GM18867 (cell line): ENCODE data around the gene CELA2A.
"Not testable (repeated sequence)": the region's sequence is repeated elsewhere in the genome, so short reads cannot be mapped to it uniquely, and the experiment has no call there.

Experiments used
- ATAC-seq: cut with Tn5 transposase; IDR thresholded peaks from one replicate; pipeline ENCODE4 v1.9.1; 2021; ENCODE audit warnings: mild to moderate bottlenecking, moderate library complexity; ENCODE audit not compliant: unreplicated experiment

CELA2A gene

DNA sequence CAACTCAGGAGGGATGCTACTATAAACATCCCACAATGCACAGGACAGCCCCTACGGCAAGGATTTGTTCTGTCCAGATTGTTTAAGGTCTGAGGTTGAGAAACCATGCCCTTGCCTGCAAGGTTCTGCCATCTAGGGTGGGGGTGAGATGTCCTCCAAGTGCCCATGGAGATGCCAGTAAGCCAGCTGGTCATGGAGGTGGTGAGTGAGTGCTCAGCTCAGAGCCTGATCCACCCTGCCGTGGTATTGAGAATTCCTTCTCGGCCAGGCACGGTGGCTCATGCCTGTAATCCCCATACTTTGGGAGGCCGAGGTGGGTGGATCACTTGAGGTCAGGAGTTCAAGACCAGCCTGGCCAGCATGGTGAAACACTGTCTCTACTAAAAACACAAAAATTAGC is 31.6 kb upstream of the CELA2A start:
- no peak for ATAC-seq

DNA sequence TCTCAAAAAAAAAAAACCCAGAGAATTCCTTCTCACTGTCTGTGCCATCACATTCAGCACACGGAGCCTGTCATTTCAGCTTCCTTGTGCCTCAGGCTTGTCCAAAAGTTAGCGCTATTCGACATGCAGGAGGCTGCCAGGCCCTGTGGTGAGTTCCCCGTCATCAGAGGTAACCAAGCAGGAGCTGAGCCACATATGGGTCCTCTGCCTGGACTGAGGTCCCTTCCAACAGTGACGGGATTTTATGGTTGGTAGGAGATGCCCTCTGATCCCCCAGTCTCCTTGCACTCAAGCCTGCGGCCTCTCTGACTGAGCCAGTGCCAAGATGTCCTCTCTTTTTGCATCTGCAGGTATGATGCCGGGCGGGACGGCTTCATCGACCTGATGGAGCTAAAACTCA is 31.0 kb upstream of the CELA2A start:
- ATAC-seq = no peak

DNA sequence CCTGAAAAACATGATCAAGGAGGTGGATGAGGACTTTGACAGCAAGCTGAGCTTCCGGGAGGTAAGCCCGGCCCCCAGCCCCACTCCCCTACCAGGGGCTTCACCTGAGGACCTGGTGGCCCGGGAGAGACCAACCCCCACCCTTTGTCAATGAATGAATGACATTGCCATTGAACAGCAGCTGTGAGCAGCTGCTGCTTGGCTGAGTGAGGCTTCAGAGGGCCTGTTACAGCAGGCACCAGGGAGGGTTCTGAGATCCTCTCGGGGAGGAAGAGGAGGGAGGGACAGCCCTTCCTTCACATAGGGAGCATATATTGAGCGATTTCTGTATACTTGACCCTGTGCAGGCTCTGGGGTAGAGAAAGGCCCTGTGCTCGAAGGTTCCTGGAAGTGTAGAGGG is 30.6 kb upstream of the CELA2A start:
- no peak for ATAC-seq

DNA sequence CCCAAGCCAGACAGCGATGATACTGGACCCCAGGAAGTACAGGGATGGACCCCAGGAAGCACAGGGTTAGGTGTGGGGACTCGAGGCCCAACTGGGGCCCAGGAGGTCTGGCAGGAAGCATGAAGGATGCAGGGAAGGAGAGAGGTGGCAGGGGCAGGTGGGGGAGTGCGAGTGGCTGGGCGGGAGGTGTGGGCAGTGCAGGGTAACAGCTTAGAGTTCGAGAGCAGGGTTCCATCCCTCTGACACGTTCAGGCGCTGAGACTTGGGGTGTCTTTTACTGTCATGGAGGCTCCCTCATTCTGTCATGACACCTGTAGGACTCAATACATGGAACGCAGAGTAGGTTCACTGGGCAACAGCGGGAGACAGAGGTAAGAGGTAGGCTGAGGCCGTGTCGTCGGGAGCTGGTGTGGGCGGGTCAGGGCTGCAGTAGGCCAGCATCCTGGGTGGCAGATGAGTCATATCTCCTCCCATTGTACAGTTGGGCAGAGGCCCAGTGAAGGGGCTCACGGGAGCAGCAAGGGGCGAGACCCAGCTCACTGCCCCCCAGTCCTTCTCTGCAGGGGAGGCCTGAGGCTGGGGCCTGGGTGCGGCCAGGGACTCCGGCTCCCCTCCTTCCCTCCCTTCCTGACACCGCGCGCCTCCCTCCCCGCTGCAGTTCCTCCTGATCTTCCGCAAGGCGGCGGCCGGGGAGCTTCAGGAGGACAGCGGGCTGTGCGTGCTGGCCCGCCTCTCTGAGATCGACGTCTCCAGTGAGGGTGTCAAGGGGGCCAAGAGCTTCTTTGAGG is 29.8 kb upstream of the CELA2A start:
- ATAC-seq = no peak

DNA sequence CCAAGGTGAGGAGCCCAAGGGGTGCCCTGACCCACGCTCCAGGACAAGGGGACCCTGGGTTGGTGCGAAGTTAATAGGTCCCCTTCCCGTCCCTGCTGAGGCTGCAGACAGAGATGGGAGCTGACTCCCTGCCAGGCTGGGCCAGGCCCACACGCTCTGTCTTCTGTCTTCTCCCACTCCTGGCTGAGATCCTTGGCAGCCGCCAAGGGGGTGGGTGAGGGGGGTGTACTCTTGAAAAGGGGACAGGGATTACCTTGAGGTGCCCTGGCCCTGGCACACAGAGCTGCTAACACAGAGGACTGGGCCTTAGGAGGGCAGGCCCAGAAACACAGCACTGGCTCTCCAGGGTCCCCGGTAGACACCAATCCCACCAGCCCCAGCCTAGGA is 29.3 kb upstream of the CELA2A start:
- ATAC-seq = no peak

DNA sequence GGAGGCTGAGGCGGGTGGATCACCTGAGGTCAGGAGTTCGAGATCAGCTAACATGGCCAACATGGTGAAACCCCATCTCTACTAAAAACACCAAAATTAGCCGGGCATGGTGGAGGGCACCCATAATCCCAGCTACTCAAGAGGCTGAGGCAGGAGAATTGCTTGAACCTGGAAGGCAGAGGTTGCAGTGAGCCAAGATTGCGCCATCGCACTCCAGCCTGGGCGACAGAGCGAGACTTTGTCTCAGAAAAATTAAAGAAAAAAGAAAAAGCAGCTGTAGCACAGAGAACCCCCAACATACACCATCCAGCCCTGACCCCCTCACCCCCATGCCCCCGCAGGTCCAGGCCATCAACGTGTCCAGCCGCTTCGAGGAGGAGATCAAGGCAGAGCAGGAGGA is 28.3 kb upstream of the CELA2A start:
- not testable (repeated sequence) for ATAC-seq

DNA sequence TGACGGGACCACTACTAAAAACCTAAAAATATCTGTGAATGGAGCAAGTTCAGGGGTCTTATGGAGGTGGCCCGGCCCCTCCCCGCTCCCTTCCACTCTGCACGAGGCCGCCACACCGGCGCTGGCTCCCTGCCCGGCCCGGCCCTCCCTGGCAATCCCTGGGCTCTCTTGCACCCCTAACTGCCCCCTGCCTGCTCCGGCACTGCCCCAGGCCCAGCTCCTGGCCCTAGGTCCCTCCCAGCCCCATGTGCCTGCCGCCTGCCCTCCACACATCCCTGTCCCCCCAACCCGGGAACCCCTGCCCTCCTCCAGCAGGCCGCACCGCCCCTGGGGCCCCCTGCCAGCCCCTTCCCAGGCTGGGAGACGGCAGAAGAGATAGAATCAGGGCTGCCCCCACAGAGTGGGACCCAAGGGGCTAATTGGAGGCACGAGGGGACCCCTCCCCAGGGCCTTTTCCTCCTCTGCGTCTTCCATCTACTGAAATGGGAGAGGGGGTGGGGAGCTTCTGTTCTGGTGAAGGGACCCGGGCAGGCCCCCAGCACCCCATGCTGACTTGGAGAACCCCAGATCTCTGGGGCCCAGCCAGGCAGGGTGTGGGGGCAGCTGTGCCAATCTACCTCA is 27.6 kb upstream of the CELA2A start:
- no peak for ATAC-seq

DNA sequence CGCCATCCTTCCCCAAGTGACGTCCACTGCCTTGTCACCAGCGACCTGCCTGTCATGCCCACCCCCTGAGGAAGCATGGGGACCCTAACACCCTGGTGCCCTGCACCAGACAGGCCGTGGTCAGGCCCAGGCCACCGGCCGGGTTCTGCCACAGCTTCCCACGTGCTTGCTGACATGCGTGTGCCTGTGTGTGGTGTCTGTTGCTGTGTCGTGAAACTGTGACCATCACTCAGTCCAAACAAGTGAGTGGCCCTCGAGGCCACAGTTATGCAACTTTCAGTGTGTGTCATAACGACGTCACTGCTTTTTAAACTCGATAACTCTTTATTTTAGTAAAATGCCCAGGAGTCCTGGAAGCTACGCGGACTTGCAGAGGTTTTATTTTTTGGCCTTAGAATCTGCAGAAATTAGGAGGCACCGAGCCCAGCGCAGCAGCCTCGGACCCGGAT is 26.8 kb upstream of the CELA2A start:
- no peak for ATAC-seq

DNA sequence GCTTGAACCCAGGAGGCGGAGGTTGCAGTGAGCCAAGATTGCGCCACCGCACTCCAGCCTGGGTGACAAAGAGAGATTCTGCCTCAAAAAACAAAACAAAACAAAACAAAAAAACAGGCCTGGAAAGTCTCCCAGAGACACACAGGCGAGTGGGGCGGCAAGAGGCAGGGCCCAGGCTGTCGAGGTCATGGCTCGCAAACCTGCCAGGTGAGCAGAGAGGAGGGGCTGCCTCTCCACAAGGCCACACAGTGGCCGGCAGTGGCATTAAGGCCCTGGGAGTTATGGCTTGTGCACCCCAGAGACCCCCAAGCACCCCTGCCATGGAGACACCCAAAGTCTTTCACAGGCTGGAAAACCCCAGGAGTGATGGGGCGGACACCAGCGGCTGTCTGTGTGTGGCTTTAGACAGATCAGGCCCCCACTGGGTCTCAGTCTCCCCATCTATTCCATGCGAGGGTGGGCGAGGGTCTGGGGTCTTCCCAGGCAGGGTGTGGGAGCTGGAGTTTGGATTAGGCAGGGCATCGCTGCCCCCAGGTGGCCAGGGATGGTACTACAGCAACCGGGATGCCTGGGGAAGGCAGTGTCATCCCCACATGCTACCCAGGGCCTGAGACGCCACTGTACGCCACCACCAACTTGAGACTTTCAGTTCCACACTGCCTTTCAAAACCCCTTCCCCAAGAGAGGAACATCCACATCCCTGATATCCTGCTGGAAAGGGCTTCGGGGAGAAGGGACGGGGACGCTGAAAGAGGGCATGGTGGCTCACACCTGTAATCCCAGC is 25.6 kb upstream of the CELA2A start:
- no peak for ATAC-seq

DNA sequence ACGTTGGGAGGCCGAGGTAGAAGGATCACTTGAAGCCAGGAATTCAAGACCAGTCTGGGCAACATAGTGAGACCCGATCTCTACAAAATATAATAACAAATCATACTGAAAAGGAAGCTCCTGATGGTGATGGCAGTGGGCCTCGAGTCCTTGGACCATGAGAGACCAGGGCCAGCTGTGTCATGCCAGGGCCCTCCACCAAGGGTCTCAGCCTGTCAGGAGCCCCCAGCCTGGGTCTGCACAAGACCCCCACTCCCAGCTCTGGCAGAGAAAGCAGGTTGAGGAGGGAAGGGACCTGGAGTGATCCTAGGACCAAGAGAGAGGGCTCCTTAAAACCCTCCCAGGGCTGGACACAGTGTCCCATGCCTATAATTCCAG is 25.0 kb upstream of the CELA2A start:
- no peak for ATAC-seq

DNA sequence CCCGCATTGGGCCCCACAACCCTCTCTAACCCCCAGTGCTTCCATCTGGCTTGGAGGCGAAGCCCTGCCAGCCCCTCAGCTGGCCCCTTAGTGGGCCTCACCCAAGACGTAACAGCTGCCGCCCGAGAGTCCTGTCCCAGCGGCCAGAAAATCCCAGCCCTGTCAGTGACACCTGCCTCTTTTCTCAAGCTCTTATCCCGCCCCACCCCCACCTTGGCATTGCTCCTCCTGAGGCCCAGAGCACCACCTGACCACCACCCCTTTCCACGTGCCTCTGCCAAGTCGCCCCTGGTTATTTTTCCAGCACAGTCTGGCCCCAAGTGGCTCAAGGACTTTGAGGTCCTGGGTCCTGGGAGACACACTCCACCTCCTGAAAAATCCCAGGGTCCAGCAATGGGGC is 24.2 kb upstream of the CELA2A start:
- no peak for ATAC-seq

DNA sequence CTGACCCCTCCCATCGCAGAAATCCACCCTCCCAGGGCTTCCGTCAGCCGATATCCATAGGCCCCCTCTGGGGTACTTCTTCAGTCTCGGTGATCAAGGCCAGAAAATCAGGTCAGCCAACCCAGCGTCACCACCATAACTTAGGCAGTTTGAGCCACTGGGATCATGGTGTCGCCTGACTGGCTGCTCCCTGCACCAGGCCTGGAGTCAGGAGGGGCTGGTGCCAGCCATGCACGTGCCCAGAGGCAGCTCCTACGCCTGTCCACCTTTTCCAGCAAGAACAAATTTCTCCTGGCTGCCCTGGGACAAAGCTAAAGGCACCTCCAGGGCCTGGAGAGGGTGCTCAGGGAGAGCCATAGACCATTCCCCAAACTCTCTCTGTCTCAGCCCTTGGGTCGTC is 23.1 kb upstream of the CELA2A start:
- ATAC-seq = no peak

DNA sequence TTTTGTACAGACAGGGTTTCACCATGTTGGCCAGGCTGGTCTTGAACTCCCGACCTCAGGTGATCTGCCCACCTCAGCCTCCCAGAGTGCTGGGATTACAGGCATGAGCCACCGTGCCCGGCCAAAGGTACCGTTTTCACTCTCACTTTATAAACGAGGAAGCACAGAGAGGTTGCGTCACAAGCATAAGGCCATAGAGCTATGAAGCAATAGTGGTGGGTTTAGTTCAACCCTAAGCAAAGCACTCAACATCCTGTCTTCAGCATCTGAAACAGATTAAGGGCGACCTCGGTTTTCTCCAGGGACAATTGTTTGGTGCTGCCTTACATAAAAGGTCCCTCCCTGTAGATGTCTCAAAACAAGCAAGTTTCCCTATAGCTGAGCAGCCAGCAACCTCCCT is 21.8 kb upstream of the CELA2A start:
- not testable (repeated sequence) for ATAC-seq

DNA sequence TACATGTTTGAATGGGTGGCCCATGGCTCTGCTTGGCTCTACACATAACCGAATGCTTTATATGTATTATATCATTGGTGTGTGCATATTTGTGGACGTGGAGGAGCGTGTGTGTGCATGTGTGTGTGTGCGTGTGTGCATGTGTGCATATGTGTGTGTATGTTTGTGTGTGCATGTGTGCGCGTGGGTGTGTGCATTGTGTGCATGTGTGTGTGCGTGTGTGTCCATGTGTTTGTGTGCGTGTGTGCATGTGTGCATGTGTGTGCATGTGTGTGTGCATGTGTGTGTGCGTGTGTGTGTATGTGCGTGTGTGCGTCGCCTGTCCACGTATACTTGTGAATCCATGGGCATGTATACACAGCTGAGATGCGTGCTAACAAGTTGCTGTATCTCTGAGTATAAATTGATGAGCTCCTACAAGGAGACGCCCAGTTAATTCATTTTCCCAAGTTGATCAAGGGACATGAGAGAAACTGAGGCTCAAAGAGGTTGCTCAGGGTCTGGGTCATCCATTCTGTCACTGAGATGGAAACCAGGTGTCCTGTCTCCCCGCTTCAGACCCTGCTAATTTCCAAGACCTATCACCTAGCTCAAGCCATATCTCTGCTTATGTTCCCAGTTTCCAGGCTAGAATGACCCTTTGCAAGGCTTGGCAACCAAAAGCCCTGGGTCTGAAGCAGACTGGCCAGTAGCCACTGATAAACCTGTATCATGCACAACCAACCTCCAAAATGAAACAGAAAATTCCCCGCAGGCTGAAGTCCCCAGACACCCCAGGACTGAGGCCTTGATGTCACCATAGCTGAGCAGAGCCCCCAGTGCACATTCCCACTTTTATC is 21.1 kb upstream of the CELA2A start:
- no peak for ATAC-seq

DNA sequence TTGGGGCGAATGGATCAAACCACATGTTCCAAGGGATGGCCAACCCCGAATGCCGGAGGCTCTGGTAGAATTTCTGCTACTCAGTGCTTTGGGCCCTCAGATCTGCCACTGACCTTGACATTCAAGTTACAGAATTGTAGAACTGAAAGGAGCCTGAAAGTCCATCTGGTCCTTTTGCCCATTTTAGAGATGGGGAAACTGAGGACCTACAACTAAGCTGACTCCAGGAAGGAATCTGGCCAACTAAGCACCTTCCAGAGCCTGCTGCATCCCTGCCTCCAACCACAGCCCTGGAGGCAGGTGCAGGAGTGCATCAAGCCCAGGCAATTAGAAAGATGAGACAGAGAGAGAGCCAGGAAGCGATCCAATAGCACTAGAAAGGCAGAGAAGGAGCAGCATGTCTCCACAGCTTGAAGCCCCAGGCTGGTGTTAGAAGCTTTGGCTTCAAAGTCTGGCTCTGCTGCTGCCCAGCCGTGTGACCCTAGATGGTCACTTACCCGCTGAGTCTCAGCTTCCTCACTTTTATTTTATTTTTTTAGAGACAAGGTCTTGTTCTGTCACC is 19.6 kb upstream of the CELA2A start:
- no peak for ATAC-seq

DNA sequence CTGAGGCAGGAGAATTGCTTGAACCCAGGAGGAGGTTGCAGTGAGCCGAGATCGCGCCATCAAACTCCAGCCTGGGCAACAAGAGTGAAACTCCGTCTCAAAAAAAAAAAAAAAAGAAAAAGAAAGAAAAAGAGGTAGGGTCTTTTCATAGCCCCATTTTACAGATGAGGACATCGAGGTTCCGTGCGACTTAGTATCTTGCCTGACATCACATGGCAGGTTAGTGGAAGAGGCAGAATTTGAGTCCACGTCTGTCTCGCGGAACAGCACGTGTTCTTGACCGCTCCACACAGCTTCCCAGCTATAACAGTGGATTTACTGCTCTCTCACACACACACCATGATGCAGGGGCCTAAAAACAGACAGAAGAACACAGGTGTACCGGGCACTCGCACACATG is 17.2 kb upstream of the CELA2A start:
- ATAC-seq = no peak

DNA sequence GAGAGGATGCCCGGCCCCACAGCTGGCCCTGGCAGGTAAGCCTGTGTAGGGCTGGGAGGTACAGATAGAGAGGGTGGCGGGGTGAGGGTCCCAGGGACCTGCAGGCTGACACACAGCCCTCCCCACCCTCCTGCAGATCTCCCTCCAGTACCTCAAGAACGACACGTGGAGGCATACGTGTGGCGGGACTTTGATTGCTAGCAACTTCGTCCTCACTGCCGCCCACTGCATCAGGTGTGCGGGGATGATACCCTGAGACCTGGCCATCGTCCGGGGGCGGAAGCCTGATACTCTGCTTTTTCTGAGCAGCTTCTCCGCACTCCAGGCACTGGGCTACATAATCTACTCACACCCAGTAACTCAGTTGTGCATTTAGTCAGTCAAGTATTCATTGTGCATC is 16.2 kb upstream of the CELA2A start:
- no peak for ATAC-seq

DNA sequence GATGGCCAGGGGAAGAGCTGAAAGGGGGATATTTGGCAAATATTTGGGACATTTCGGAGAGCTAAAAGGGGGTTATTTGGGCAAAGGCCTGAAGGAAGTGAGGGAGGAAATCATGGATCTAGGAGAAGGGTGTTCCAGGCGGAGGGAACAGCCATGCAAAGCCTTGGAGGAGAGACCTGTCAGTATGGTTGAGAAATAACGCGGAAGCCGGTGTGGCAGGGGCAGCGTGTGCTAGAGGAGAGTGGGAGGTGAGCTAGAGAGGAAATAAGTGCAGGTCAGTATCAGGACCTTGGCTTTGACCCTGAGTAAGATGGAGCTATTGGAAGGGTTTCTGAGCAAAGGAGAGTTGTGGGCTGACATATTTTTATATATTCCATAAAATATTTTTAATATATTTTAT is 15.3 kb upstream of the CELA2A start:
- ATAC-seq = no peak

DNA sequence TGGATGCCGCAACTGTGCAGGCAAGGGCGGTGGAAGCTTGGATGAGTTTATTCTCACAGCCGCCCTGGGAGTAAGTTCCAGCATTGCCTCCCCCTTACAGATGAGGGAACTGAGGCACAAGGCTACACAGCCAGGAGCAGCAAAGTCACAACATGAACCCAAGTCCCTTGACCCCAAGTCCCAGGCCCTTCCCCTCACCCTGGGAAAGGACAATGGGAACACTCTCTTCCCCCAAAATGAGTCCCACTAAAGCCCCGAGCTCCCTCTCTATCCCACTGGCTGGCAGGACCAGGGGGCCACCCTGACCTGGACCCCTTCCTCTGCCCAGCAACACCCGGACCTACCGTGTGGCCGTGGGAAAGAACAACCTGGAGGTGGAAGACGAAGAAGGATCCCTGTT is 14.4 kb upstream of the CELA2A start:
- ATAC-seq = no peak

DNA sequence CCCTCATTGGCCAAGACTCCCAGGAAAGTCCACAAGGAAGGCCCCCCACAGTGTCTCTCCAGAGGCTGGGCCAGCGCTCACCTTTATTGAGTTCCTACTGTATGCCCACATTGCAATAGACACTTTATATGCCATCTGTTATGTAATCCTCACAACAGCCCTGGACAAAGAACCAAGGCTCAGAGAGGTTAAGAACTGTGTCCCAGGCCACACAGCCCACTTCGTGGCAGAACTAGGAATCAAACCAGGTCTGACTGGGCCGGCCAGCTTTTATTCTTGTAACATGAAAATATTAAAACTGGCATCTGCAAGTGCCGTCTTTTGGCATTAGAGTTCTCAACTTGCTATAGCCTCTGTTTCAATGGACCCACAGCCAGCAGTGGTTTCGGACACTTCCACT is 13.8 kb upstream of the CELA2A start:
- no peak for ATAC-seq

DNA sequence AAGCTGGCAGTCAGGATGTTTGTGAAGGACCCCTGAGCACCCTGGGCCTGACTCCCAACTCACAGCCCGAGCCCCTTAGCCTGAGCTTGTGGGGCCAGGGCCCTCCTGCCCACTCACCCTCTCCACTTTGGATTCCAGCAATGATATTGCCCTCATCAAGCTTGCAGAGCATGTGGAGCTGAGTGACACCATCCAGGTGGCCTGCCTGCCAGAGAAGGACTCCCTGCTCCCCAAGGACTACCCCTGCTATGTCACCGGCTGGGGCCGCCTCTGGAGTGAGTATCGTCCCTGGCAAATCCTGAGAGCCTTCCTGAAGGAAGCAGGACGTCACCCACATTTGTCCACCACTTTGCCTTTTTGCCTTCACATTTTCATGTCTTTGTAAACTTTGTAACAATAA is 13.3 kb upstream of the CELA2A start:
- ATAC-seq = no peak
